ENCODE measurements around the gene MTFR1L.

DNA sequence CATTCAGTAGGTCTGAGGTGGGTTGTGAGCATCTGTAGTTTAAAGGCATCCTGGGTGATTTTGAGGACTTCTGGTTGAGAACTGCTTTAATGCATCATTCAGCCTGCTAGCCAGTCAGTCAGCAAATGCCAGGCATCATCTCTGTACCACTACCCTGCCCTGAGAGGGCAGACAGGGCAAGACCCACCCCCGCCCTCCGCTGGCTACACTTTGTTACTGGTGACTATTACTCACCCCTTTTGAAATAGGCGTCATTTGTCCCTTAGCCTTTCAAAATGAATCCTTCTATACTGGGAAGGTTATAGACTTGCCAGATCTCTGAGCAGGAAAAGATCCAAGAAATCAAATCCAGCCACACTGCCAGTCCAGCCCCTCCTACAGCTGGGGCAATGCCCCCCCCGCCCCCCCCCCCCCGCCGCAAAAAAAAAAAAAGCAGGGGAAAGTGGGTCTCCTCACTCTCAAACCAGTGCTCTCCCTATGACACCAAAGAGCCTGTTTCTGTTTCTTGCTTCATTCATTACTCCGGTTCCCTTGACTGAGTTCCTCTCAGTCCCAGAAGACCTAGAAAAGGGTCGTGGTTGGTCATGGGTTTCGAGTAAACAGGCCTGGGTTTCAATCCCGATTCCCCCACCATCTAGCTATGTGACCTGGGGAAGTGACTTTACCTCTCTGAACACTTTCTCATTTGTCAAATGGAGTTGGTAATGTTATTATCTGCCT lies 15.3 kb upstream of the MTFR1L start:
- TF ChIP-seq, protein P1, sequence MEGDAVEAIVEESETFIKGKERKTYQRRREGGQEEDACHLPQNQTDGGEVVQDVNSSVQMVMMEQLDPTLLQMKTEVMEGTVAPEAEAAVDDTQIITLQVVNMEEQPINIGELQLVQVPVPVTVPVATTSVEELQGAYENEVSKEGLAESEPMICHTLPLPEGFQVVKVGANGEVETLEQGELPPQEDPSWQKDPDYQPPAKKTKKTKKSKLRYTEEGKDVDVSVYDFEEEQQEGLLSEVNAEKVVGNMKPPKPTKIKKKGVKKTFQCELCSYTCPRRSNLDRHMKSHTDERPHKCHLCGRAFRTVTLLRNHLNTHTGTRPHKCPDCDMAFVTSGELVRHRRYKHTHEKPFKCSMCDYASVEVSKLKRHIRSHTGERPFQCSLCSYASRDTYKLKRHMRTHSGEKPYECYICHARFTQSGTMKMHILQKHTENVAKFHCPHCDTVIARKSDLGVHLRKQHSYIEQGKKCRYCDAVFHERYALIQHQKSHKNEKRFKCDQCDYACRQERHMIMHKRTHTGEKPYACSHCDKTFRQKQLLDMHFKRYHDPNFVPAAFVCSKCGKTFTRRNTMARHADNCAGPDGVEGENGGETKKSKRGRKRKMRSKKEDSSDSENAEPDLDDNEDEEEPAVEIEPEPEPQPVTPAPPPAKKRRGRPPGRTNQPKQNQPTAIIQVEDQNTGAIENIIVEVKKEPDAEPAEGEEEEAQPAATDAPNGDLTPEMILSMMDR (IDR thresholded peaks at IDR 0.05) = no peak
- TF ChIP-seq POLR2A (IDR thresholded peaks at IDR 0.05) = no peak
